Neural progenitor cell (in vitro differentiated cells): ENCODE measurements around the gene EDEM1. TPM values are rescaled to one million over a fixed set of nuclear protein-coding genes. Genes with fewer than 3 reads are reported as not detected.
A peak's percentile ranks its signal among the peaks of the same experiment; 100 is the strongest.

Source experiments
- DNase-seq: peaks from one replicate; pipeline ENCODE4 v3.0.0-alpha.2; 2016; ENCODE audit warnings: low spot score
- H2AFZ ChIP-seq: fragments of 200-600 bp; sonication (generic); replicated peaks from 2 replicates; pipeline ENCODE4 v1.6.1; 2016; ENCODE audit warnings: antibody characterized with exemption
- H3F3A ChIP-seq: fragments of 200-600 bp; sonication (generic); 2 replicates; pipeline ENCODE4 v1.6.1; 2016; ENCODE audit warnings: antibody characterized with exemption, low read depth
- H3K27ac ChIP-seq: fragments of 200-600 bp; sonication (generic); 2 replicates; pipeline ENCODE4 v1.5.1; 2016; ENCODE audit warnings: mild to moderate bottlenecking
- H3K27me3 ChIP-seq: fragments of 200-600 bp; sonication (generic); 2 replicates; pipeline ENCODE4 v1.6.1; 2016; ENCODE audit warnings: mild to moderate bottlenecking, moderate library complexity
- H3K36me3 ChIP-seq: fragments of 200-600 bp; sonication (generic); 2 replicates; pipeline ENCODE4 v1.5.1; 2016
- H3K4me1 ChIP-seq: fragments of 200-600 bp; sonication (generic); 2 replicates; pipeline ENCODE4 v1.6.1; 2016; ENCODE audit warnings: mixed run types
- H3K4me2 ChIP-seq: fragments of 200-600 bp; sonication (generic); 2 replicates; pipeline ENCODE4 v1.6.1; 2016
- H3K4me3 ChIP-seq: fragments of 200-600 bp; sonication (generic); 2 replicates; pipeline ENCODE4 v1.5.1; 2016
- H3K79me2 ChIP-seq: fragments of 200-600 bp; sonication (generic); 2 replicates; pipeline ENCODE4 v1.6.1; 2016; ENCODE audit warnings: low read depth
- H3K9ac ChIP-seq: fragments of 200-600 bp; sonication (generic); 2 replicates; pipeline ENCODE4 v1.6.1; 2016
- H3K9me3 ChIP-seq: fragments of 200-600 bp; sonication (generic); 2 replicates; pipeline ENCODE4 v1.5.1; 2016; ENCODE audit warnings: low read depth
- H4K20me1 ChIP-seq: fragments of 200-600 bp; sonication (generic); 2 replicates; pipeline ENCODE4 v1.6.1; 2016; ENCODE audit warnings: low read depth
- H3K27ac Mint-ChIP-seq: 3 replicates; pipeline ENCODE4 v1.8.0; 2021; ENCODE audit warnings: mixed read lengths
- H3K27me3 Mint-ChIP-seq: 2 replicates; pipeline ENCODE4 v1.8.0; 2022; ENCODE audit warnings: low read depth, mild to moderate bottlenecking, inconsistent platforms, moderate library complexity, mixed read lengths; ENCODE audit not compliant: insufficient read depth
- H3K36me3 Mint-ChIP-seq: 3 replicates; pipeline ENCODE4 v1.8.0; 2021; ENCODE audit warnings: mixed read lengths
- H3K4me1 Mint-ChIP-seq: 3 replicates; pipeline ENCODE4 v1.8.0; 2021; ENCODE audit warnings: mixed read lengths
- H3K4me3 Mint-ChIP-seq: 3 replicates; pipeline ENCODE4 v1.8.0; 2021; ENCODE audit warnings: mild to moderate bottlenecking, moderate library complexity, mixed read lengths
- H3K9me3 Mint-ChIP-seq: 3 replicates; pipeline ENCODE4 v1.8.0; 2020; ENCODE audit warnings: mixed read lengths
- EZH2 ChIP-seq: fragments of 200-600 bp; sonication (generic); IDR thresholded peaks from 2 replicates; pipeline ENCODE4 v1.6.1; 2017; ENCODE audit warnings: antibody characterized with exemption, mild to moderate bottlenecking, moderate library complexity
- EZH2phosphoT487 ChIP-seq: fragments of 200-600 bp; sonication (generic); IDR thresholded peaks from 2 replicates; pipeline ENCODE4 v1.6.1; 2017; ENCODE audit warnings: antibody characterized with exemption
- total RNA-seq: library from RNA; depleted of rRNA; stranded (reverse); fragments of >200 nt; gene quantifications from 2 replicates; pipeline ENCODE4 v1.2.3, GENCODE V29; 2015; ENCODE audit warnings: low replicate concordance
- TF ChIP-seq, protein P1 (sequence below): fragments of 200-600 bp; sonication (generic); IDR thresholded peaks from 2 replicates; pipeline ENCODE4 v1.5.1; 2017; ENCODE audit warnings: antibody characterized with exemption, mild to moderate bottlenecking

The EDEM1 gene
- total RNA-seq, 1 donor from 2014 or later = 11.8 TPM

GRCh38 chr3:5232570-5232969 lies 45.1 kb downstream of the EDEM1 start:
- peak overlapping the region; percentile 50 for H2AFZ ChIP-seq
- no peak overlapping the region for H3K9ac ChIP-seq
- H3K4me2 ChIP-seq = no peak overlapping the region
- Mint-ChIP-seq H3K9me3 (no peaks in the 10 kb centered on the region), H3K27me3 (peaks cover 4% of the 10 kb centered on the region), H3K27ac (no peak overlapping the region), H3K36me3 (no peaks in the 10 kb centered on the region), H3K4me3 (no peak overlapping the region), H3K4me1 (no peaks in the 10 kb centered on the region)
- no peak overlapping the region for H3K4me3 ChIP-seq
- no peaks in the 10 kb centered on the region for H4K20me1 ChIP-seq
- H3K4me1 ChIP-seq = no peaks in the 10 kb centered on the region
- no peak overlapping the region for H3K27ac ChIP-seq
- no peaks in the 10 kb centered on the region for H3K79me2 ChIP-seq
- no peaks in the 10 kb centered on the region for H3K36me3 ChIP-seq
- no peaks in the 10 kb centered on the region for H3K9me3 ChIP-seq
- TF ChIP-seq EZH2 = no peak
- TF ChIP-seq EZH2phosphoT487 = no peak
- TF ChIP-seq, protein P1, sequence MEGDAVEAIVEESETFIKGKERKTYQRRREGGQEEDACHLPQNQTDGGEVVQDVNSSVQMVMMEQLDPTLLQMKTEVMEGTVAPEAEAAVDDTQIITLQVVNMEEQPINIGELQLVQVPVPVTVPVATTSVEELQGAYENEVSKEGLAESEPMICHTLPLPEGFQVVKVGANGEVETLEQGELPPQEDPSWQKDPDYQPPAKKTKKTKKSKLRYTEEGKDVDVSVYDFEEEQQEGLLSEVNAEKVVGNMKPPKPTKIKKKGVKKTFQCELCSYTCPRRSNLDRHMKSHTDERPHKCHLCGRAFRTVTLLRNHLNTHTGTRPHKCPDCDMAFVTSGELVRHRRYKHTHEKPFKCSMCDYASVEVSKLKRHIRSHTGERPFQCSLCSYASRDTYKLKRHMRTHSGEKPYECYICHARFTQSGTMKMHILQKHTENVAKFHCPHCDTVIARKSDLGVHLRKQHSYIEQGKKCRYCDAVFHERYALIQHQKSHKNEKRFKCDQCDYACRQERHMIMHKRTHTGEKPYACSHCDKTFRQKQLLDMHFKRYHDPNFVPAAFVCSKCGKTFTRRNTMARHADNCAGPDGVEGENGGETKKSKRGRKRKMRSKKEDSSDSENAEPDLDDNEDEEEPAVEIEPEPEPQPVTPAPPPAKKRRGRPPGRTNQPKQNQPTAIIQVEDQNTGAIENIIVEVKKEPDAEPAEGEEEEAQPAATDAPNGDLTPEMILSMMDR = peak; percentile 31
- peak; percentile 29 for DNase-seq
- H3F3A ChIP-seq = no peaks in the 10 kb centered on the region
- H3K27me3 ChIP-seq = no peaks in the 10 kb centered on the region

- no peak overlapping the region for H2AFZ ChIP-seq
- Mint-ChIP-seq H3K27me3 (peaks cover 4% of the 10 kb centered on the region), H3K27ac (no peak overlapping the region), H3K4me1 (no peaks in the 10 kb centered on the region), H3K4me3 (no peak overlapping the region), H3K9me3 (no peaks in the 10 kb centered on the region), H3K36me3 (no peaks in the 10 kb centered on the region)
- no peak overlapping the region for H3K27ac ChIP-seq
- no peak overlapping the region for H3K4me2 ChIP-seq
- H3K4me3 ChIP-seq = no peak overlapping the region
- H3K9me3 ChIP-seq = no peaks in the 10 kb centered on the region
- no peak for DNase-seq
- no peaks in the 10 kb centered on the region for H3K79me2 ChIP-seq
- H3K27me3 ChIP-seq = no peaks in the 10 kb centered on the region
- no peak overlapping the region for H3K9ac ChIP-seq
- H4K20me1 ChIP-seq = no peaks in the 10 kb centered on the region
- no peak for TF ChIP-seq EZH2
- TF ChIP-seq, protein P1 = no peak
- TF ChIP-seq EZH2phosphoT487 = no peak
- H3K4me1 ChIP-seq = no peaks in the 10 kb centered on the region
- H3F3A ChIP-seq = no peaks in the 10 kb centered on the region
- H3K36me3 ChIP-seq = no peaks in the 10 kb centered on the region
Observed at GRCh38 chr3:5233026-5233425, 45.5 kb downstream of the EDEM1 start.

DNA sequence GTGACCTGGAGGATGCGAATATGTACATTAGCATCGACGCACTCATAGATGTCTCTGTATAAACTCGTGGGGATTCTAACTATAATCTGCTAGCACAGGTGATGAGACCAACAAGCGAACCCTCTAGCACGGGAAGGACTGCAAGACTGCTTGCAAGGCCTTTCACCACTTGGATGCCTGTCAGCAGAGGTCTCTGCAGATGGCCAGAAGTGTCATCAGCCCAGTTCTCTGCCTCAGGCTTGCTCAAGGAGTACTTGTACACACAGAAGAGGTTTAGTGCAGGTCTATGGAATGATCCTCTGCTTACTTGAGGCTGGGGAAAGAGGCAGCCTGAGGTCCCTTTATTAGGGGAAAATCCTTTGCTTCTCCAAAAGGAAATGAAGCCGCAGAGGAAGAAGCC lies 48.1 kb downstream of the EDEM1 start:
- Histone ChIP-seq H3K9ac (no peak overlapping the region), H3K27ac (no peak overlapping the region), H3K27me3 (no peaks in the 10 kb centered on the region), H3F3A (no peaks in the 10 kb centered on the region), H3K79me2 (no peaks in the 10 kb centered on the region), H2AFZ (no peak overlapping the region), H3K4me1 (no peaks in the 10 kb centered on the region), H3K36me3 (no peaks in the 10 kb centered on the region), H3K4me3 (no peak overlapping the region), H3K4me2 (no peak overlapping the region), H4K20me1 (no peaks in the 10 kb centered on the region), H3K9me3 (no peaks in the 10 kb centered on the region)
- Mint-ChIP-seq H3K36me3 (no peaks in the 10 kb centered on the region), H3K9me3 (no peaks in the 10 kb centered on the region), H3K4me3 (no peak overlapping the region), H3K27ac (no peak overlapping the region), H3K27me3 (peaks cover 2% of the 10 kb centered on the region), H3K4me1 (no peaks in the 10 kb centered on the region)
- DNase-seq = no peak
- no peak for TF ChIP-seq EZH2phosphoT487
- no peak for TF ChIP-seq EZH2
- TF ChIP-seq, protein P1 = no peak

GRCh38 chr3:5238545-5238944 lies 51.0 kb downstream of the EDEM1 start:
- TF ChIP-seq EZH2phosphoT487 (no peak), EZH2 (no peak)
- TF ChIP-seq, protein P1 = no peak
- H3K4me1 Mint-ChIP-seq = no peaks in the 10 kb centered on the region
- Histone ChIP-seq H3K79me2 (no peaks in the 10 kb centered on the region), H2AFZ (no peak overlapping the region), H3K36me3 (no peaks in the 10 kb centered on the region), H3K9me3 (no peaks in the 10 kb centered on the region), H3K4me3 (no peak overlapping the region), H3K4me2 (no peak overlapping the region), H3K27ac (no peak overlapping the region), H3F3A (no peaks in the 10 kb centered on the region), H3K9ac (no peak overlapping the region), H4K20me1 (no peaks in the 10 kb centered on the region), H3K4me1 (no peaks in the 10 kb centered on the region), H3K27me3 (no peaks in the 10 kb centered on the region)
- H3K27ac Mint-ChIP-seq = no peak overlapping the region
- peaks cover 2% of the 10 kb centered on the region for H3K27me3 Mint-ChIP-seq
- no peak overlapping the region for H3K4me3 Mint-ChIP-seq
- no peak for DNase-seq
- H3K36me3 Mint-ChIP-seq = no peaks in the 10 kb centered on the region
- peaks cover 6% of the 10 kb centered on the region for H3K9me3 Mint-ChIP-seq
